Measurements from ENCODE around the gene SORCS2.

DNA sequence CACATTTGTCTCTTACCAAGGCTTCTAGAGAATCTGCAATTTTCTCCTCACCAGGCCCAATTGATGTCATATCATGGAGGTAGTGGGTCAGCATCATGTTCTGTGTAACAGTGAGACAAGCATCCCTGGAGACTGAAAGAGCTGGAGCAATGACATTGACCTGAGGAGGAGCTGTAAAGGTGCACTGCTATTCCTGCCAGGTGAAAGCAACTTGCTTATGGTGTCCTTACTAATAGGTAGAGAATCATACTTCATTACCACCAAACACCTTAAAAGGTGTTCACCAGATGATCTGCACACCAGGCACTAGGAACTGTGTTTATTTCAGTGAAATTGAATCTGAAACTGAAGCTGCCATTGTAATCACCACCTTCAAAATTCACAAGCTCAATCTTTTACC is 558.6 kb downstream of the SORCS2 start:
- TF ChIP-seq EZH2 (IDR thresholded peaks at IDR 0.05; ENCODE audit: insufficient read depth, poor library complexity, severe bottlenecking) (no peak), EZH2phosphoT487 (IDR thresholded peaks at IDR 0.05; ENCODE audit: insufficient read depth, low read depth) (no peak)

Measured in GM23248 (cell line).